Hepatocyte (in vitro differentiated cells): ENCODE data around the gene SIK2. TPM values are rescaled to one million over a fixed set of nuclear protein-coding genes. Genes with fewer than 3 reads are reported as not detected.

ENCODE experiments used
- DNase-seq: peaks from one replicate; pipeline ENCODE4 v3.0.0-alpha.2; 2016; ENCODE audit warnings: low spot score
- H2AFZ ChIP-seq: fragments of 200-600 bp; sonication (generic); 2 replicates; pipeline ENCODE4 v1.6.0; 2016; ENCODE audit warnings: antibody characterized with exemption, mild to moderate bottlenecking
- H3K27ac ChIP-seq: fragments of 200-600 bp; sonication (generic); 2 replicates; pipeline ENCODE4 v1.5.1; 2016; ENCODE audit warnings: mild to moderate bottlenecking
- H3K27me3 ChIP-seq: fragments of 200-600 bp; sonication (generic); 2 replicates; pipeline ENCODE4 v1.6.1; 2016
- H3K36me3 ChIP-seq: fragments of 200-600 bp; sonication (generic); replicated peaks from 2 replicates; pipeline ENCODE4 v1.5.1; 2016; ENCODE audit warnings: low read depth; ENCODE audit not compliant: insufficient read depth
- H3K4me1 ChIP-seq: fragments of 200-600 bp; sonication (generic); 2 replicates; pipeline ENCODE4 v1.5.1; 2016; ENCODE audit warnings: mild to moderate bottlenecking, moderate library complexity; ENCODE audit not compliant: insufficient read depth
- H3K4me2 ChIP-seq: fragments of 200-600 bp; sonication (generic); 2 replicates; pipeline ENCODE4 v1.6.0; 2016
- H3K4me3 ChIP-seq: fragments of 200-600 bp; sonication (generic); 2 replicates; pipeline ENCODE4 v1.5.1; 2016; ENCODE audit warnings: mild to moderate bottlenecking
- H3K79me2 ChIP-seq: fragments of 200-600 bp; sonication (generic); 2 replicates; pipeline ENCODE4 v1.6.0; 2017; ENCODE audit warnings: mild to moderate bottlenecking
- H3K9me2 ChIP-seq: fragments of 200-600 bp; sonication (generic); replicated peaks from 2 replicates; pipeline ENCODE4 v1.6.0; 2017; ENCODE audit warnings: mild to moderate bottlenecking; ENCODE audit not compliant: insufficient read depth
- H3K9me3 ChIP-seq: fragments of 200-600 bp; sonication (generic); 2 replicates; pipeline ENCODE4 v1.5.1; 2016; ENCODE audit warnings: low read depth, mild to moderate bottlenecking
- H4K20me1 ChIP-seq: fragments of 200-600 bp; sonication (generic); 2 replicates; pipeline ENCODE4 v1.6.0; 2016; ENCODE audit warnings: mild to moderate bottlenecking; ENCODE audit not compliant: insufficient read depth, poor library complexity, severe bottlenecking
- EZH2 ChIP-seq: fragments of 200-600 bp; sonication (generic); IDR thresholded peaks from 2 replicates; pipeline ENCODE4 v1.6.1; 2016; ENCODE audit warnings: antibody characterized with exemption, mild to moderate bottlenecking, borderline replicate concordance
- EZH2phosphoT487 ChIP-seq: fragments of 200-600 bp; sonication (generic); IDR thresholded peaks from one replicate; pipeline ENCODE4 v1.6.1; 2018; ENCODE audit warnings: antibody characterized with exemption, mild to moderate bottlenecking, low read depth, moderate library complexity; ENCODE audit not compliant: unreplicated experiment, severe bottlenecking
- WGBS: methylation state at CpG from one replicate; pipeline ENCODE4 v1.1.6; 2016; ENCODE audit warnings: low lambda C conversion rate; ENCODE audit errors: missing lambda C conversion rate; 5-methylcytosine and 5-hydroxymethylcytosine counted together
- polyA plus RNA-seq: library from polyadenylated mRNA; unstranded; fragments of >200 nt; fragmentation: Nextera tagmentation; extraction: Ambion mirVana; gene quantifications from 2 replicates; pipeline ENCODE4 v1.2.1, GENCODE V29; 2016
- total RNA-seq: library from RNA; depleted of rRNA; stranded (reverse); fragments of >200 nt; gene quantifications from 2 replicates; pipeline ENCODE4 v1.2.3, GENCODE V29; 2014
- TF ChIP-seq, protein P1 (sequence below): fragments of 200-600 bp; sonication (generic); IDR thresholded peaks from 2 replicates; pipeline ENCODE4 v1.5.1; 2016; ENCODE audit warnings: antibody characterized with exemption, mild to moderate bottlenecking; ENCODE audit not compliant: poor library complexity

Gene SIK2
- total and polyA plus RNA-seq, 2 experiments from 2014 or later, result 3.1 to 22.2 TPM

GRCh38 chr11:111777094-111778046 is 175.1 kb downstream of the SIK2 start:
- H3K79me2 ChIP-seq, result no peaks in the 10 kb centered on the region
- WGBS, result 59% methylated on average over 4 of the region's 4 CpGs
- H3K4me3 ChIP-seq, result no peak overlapping the region
- no peaks in the 10 kb centered on the region for H4K20me1 ChIP-seq
- H3K9me2 ChIP-seq, result no peaks in the 10 kb centered on the region
- DNase-seq, result peak; percentile 85
- H3K27ac ChIP-seq, result peak overlapping the region; percentile 54
- H3K27me3 ChIP-seq, result no peaks in the 10 kb centered on the region
- peak overlapping the region; percentile 14 for H3K4me2 ChIP-seq
- H2AFZ ChIP-seq, result no peak overlapping the region
- H3K4me1 ChIP-seq, result peaks cover 9% of the 10 kb centered on the region
- TF ChIP-seq, protein P1, sequence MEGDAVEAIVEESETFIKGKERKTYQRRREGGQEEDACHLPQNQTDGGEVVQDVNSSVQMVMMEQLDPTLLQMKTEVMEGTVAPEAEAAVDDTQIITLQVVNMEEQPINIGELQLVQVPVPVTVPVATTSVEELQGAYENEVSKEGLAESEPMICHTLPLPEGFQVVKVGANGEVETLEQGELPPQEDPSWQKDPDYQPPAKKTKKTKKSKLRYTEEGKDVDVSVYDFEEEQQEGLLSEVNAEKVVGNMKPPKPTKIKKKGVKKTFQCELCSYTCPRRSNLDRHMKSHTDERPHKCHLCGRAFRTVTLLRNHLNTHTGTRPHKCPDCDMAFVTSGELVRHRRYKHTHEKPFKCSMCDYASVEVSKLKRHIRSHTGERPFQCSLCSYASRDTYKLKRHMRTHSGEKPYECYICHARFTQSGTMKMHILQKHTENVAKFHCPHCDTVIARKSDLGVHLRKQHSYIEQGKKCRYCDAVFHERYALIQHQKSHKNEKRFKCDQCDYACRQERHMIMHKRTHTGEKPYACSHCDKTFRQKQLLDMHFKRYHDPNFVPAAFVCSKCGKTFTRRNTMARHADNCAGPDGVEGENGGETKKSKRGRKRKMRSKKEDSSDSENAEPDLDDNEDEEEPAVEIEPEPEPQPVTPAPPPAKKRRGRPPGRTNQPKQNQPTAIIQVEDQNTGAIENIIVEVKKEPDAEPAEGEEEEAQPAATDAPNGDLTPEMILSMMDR, result peak; percentile 81
- TF ChIP-seq EZH2phosphoT487, result no peak
- H3K36me3 ChIP-seq, result no peaks in the 10 kb centered on the region
- H3K9me3 ChIP-seq, result no peaks in the 10 kb centered on the region

- H3K4me1 ChIP-seq, result peaks cover 9% of the 10 kb centered on the region
- H3K4me2 ChIP-seq, result peak overlapping the region; percentile 14
- H3K27ac ChIP-seq, result peak overlapping the region; percentile 54
- no peak overlapping the region for H3K4me3 ChIP-seq
- no peaks in the 10 kb centered on the region for H3K79me2 ChIP-seq
- H4K20me1 ChIP-seq, result no peaks in the 10 kb centered on the region
- H3K9me3 ChIP-seq, result no peaks in the 10 kb centered on the region
- H3K36me3 ChIP-seq, result no peaks in the 10 kb centered on the region
- no peak for DNase-seq
- no peaks in the 10 kb centered on the region for H3K9me2 ChIP-seq
- no peak overlapping the region for H2AFZ ChIP-seq
- WGBS, result 40% methylated on average over 3 of the region's 3 CpGs
- no peaks in the 10 kb centered on the region for H3K27me3 ChIP-seq
- TF ChIP-seq, protein P1, result no peak
- no peak for TF ChIP-seq EZH2phosphoT487
- no peak for TF ChIP-seq EZH2
Measured at GRCh38 chr11:111778047-111778558, 175.9 kb downstream of the SIK2 start.

- Histone ChIP-seq H3K4me2 (no peak overlapping the region), H2AFZ (no peak overlapping the region), H3K4me1 (peaks cover 9% of the 10 kb centered on the region), H3K27ac (no peak overlapping the region), H4K20me1 (no peaks in the 10 kb centered on the region), H3K79me2 (no peaks in the 10 kb centered on the region), H3K4me3 (no peak overlapping the region), H3K9me2 (no peaks in the 10 kb centered on the region), H3K27me3 (no peaks in the 10 kb centered on the region), H3K9me3 (no peaks in the 10 kb centered on the region), H3K36me3 (no peaks in the 10 kb centered on the region)
- 89% methylated on average over 6 of the region's 6 CpGs for WGBS
- no peak for DNase-seq
- no peak for TF ChIP-seq EZH2
- TF ChIP-seq, protein P1, result no peak
- no peak for TF ChIP-seq EZH2phosphoT487
Measured at GRCh38 chr11:111779118-111779517, 176.9 kb downstream of the SIK2 start.

Other genes with a start within 250 kb of the SIK2 start
- gene POU2AF1, start 223.2 kb upstream of the SIK2 start, total RNA-seq, result 0.08 and 0.23 TPM in 2 replicates
- gene POU2AF1, start 223.2 kb upstream of the SIK2 start, polyA plus RNA-seq, result 0.06 TPM in 1 of 2 replicates, not detected in the other
- not detected in 2 replicates for gene BTG4, start 90.1 kb upstream of the SIK2 start, total RNA-seq
- not detected in 2 replicates for gene BTG4, start 90.1 kb upstream of the SIK2 start, polyA plus RNA-seq
- not detected in 2 replicates for gene HOATZ, start 87.7 kb upstream of the SIK2 start, total RNA-seq
- gene HOATZ, start 87.7 kb upstream of the SIK2 start, polyA plus RNA-seq, result not detected in 2 replicates
- 7.6 and 12.6 TPM in 2 replicates for gene LAYN, start 61.7 kb upstream of the SIK2 start, total RNA-seq
- gene LAYN, start 61.7 kb upstream of the SIK2 start, polyA plus RNA-seq, result 7.5 and 7.7 TPM in 2 replicates
- gene PPP2R1B, start 163.9 kb downstream of the SIK2 start, total RNA-seq, result 41.0 and 43.5 TPM in 2 replicates
- gene PPP2R1B, start 163.9 kb downstream of the SIK2 start, polyA plus RNA-seq, result 22.7 and 25.3 TPM in 2 replicates